A549 (cell line): ENCODE results near the gene RAB27A.

Experiments used
- MYC ChIP-seq: IDR thresholded peaks from 2 replicates; pipeline ENCODE4 v1.6.1; 2012; ENCODE audit warnings: mild to moderate bottlenecking, inconsistent platforms, low read length, improper control_type of control experiment, borderline replicate concordance
- POLR2A ChIP-seq: IDR thresholded peaks from 2 replicates; pipeline ENCODE4 v1.6.1; 2012; ENCODE audit warnings: mild to moderate bottlenecking, low read length
- TF ChIP-seq, protein P1 (sequence below): fragments of >200 bp; sonication (Bioruptor Twin); formaldehyde crosslinking; IDR thresholded peaks from 3 replicates; pipeline ENCODE4 v1.5.1; 2016
- TF ChIP-seq, protein P2 (sequence below): IDR thresholded peaks from 2 replicates; pipeline ENCODE4 v1.6.1; 2012

DNA sequence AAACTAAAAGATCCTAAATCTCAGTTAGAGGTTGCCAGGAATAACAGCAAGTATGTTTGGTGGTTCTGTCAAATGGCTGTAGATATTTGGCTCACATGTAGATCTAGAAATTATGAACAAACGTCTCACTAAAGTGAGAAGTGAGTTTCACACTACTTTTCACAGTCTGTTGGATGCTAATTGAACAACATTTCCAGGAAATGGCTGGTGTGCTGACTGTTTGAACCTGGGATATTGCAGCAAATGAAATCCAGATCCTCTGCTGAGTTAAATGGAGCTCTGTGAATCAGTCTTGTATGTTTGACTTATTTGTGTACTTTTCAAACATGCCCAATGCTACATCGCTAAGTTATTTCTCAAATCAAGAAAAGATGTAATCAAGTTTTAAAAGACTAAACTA, 71.6 kb downstream of the RAB27A start:
- TF ChIP-seq POLR2A (no peak), MYC (no peak)
- TF ChIP-seq, protein P1, sequence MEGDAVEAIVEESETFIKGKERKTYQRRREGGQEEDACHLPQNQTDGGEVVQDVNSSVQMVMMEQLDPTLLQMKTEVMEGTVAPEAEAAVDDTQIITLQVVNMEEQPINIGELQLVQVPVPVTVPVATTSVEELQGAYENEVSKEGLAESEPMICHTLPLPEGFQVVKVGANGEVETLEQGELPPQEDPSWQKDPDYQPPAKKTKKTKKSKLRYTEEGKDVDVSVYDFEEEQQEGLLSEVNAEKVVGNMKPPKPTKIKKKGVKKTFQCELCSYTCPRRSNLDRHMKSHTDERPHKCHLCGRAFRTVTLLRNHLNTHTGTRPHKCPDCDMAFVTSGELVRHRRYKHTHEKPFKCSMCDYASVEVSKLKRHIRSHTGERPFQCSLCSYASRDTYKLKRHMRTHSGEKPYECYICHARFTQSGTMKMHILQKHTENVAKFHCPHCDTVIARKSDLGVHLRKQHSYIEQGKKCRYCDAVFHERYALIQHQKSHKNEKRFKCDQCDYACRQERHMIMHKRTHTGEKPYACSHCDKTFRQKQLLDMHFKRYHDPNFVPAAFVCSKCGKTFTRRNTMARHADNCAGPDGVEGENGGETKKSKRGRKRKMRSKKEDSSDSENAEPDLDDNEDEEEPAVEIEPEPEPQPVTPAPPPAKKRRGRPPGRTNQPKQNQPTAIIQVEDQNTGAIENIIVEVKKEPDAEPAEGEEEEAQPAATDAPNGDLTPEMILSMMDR, result no peak
- TF ChIP-seq, protein P2, sequence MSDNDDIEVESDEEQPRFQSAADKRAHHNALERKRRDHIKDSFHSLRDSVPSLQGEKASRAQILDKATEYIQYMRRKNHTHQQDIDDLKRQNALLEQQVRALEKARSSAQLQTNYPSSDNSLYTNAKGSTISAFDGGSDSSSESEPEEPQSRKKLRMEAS, result no peak
